ENCODE measurements around the gene C1orf159. TPM values are rescaled to one million over a fixed set of nuclear protein-coding genes. Genes with fewer than 3 reads are reported as not detected.

C1orf159 gene
- total and polyA plus RNA-seq, 2 of the 8 experiments (the other 6 are each of a cell fraction or from before 2014, with no cell fraction given) = 10.0 to 10.9 TPM

DNA sequence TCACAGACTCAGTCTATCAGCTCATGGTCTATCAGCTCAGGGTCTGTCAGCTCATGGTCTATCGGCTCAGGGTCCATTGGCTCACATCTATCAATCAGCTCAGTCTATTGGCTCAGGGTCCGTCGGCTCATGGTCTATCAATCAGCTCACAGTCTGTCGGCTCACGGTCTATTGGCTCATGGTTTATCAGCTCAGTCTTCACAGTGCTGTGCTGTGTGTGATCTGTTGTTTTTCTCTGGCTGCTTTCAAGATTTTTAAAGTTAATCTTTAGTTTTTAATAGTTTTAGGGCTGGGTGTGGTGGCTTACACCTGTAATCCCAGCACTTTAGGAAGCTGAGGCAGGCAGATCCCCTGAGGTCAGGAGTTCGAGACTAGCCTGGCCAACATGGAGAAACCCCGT, 14.4 kb downstream of the C1orf159 start:
- no peaks in the 10 kb centered on the region; a peak in 1 of 4 replicates for H3K79me2 ChIP-seq (ENCODE audit: control insufficient read depth in 1 of 2, insufficient read depth in 2 of 2, low read length in 2 of 2)
- no peak overlapping the region for H3K56ac ChIP-seq (replicated peaks; ENCODE audit: insufficient read length, low read depth, low read length)
- peaks cover 2% of the 10 kb centered on the region; the same call in 1 of the 2 replicates for H3K79me1 ChIP-seq (ENCODE audit: low read depth, low read length)
- H3K4me1 ChIP-seq (replicated peaks in 1 of 4; ENCODE audit: control insufficient read depth in 3 of 4, insufficient read depth in 4 of 4, low read length in 3 of 4) = no peaks in the 10 kb centered on the region
- H3K4me2 ChIP-seq (ENCODE audit: insufficient read depth in 1 of 2, low read depth in 2 of 2, low read length in 2 of 2) = no peak overlapping the region
- no peak overlapping the region for H2BK12ac ChIP-seq (ENCODE audit: low read depth, low read length)
- H3K9me3 ChIP-seq (ENCODE audit: insufficient read depth in 2 of 2, low read depth in 1 of 2, low read length in 1 of 2) = peaks cover 13 to 17% of the 10 kb centered on the region in 2 experiments
- no peaks in the 10 kb centered on the region for H3K23me2 ChIP-seq (ENCODE audit: low read depth, low read length)
- H3K23ac ChIP-seq (ENCODE audit: insufficient read length) = no peak overlapping the region
- no peak overlapping the region for H2BK5ac ChIP-seq (ENCODE audit: low read depth, low read length)
- no peak overlapping the region for H3K9ac ChIP-seq (replicated peaks in 1 of 4; ENCODE audit: extremely low read depth in 1 of 4, low read depth in 3 of 4, low read length in 3 of 4)
- no peak overlapping the region for H3K27ac ChIP-seq (ENCODE audit: low read depth, low read length)
- no peak overlapping the region for H4K8ac ChIP-seq (ENCODE audit: extremely low read depth, insufficient read depth, low read length)
- TF ChIP-seq SP4 (IDR thresholded peaks at IDR 0.05; ENCODE audit: low read length) = no peak
- TF ChIP-seq GTF2F1 (IDR thresholded peaks at IDR 0.05; ENCODE audit: borderline replicate concordance, low read depth, low read length) = no peak
- TF ChIP-seq NANOG (IDR thresholded peaks at IDR 0.05; ENCODE audit: insufficient read depth, low read depth, low read length, poor library complexity, severe bottlenecking) = no peak
- no peak for TF ChIP-seq SIRT6 (IDR thresholded peaks at IDR 0.05; ENCODE audit: low read length)
- TF ChIP-seq TAF1 (IDR thresholded peaks at IDR 0.05; ENCODE audit: low read depth, low read length) = no peak
- TF ChIP-seq CBX8 (IDR thresholded peaks at IDR 0.05; ENCODE audit: borderline replicate concordance, low read depth, low read length) = no peak
- TF ChIP-seq, protein P1, sequence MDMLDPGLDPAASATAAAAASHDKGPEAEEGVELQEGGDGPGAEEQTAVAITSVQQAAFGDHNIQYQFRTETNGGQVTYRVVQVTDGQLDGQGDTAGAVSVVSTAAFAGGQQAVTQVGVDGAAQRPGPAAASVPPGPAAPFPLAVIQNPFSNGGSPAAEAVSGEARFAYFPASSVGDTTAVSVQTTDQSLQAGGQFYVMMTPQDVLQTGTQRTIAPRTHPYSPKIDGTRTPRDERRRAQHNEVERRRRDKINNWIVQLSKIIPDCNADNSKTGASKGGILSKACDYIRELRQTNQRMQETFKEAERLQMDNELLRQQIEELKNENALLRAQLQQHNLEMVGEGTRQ (IDR thresholded peaks at IDR 0.05; ENCODE audit: low read length) = no peak
- no peak for TF ChIP-seq SRF (IDR thresholded peaks at IDR 0.05; ENCODE audit: low read depth, low read length)
- no peak for TF ChIP-seq SIN3A (conservative IDR thresholded peaks at IDR 0.05 in 1 of 2, IDR thresholded peaks at IDR 0.05 in 1 of 2; ENCODE audit: low read depth in 1 of 2, low read length in 2 of 2)
- H3K27me3 ChIP-seq (replicated peaks in 1 of 4; ENCODE audit: control insufficient read depth in 3 of 4, extremely low read depth in 1 of 4, insufficient read depth in 3 of 4, low read length in 3 of 4) = no peaks in the 10 kb centered on the region
- no peak overlapping the region for H2AK5ac ChIP-seq (ENCODE audit: low read depth, low read length)
- H2BK120ac ChIP-seq (replicated peaks; ENCODE audit: low read depth, low read length) = no peak overlapping the region
- no peak overlapping the region for H4K91ac ChIP-seq (replicated peaks; ENCODE audit: insufficient read length, low read length)
- H3K18ac ChIP-seq (ENCODE audit: extremely low read depth, low read length) = no peak overlapping the region
- peaks cover 0 to 5% (median 2%) of the 10 kb centered on the region in 4 experiments; a peak in 2 of 8 replicates for H3K36me3 ChIP-seq (ENCODE audit: control insufficient read depth in 2 of 4, insufficient read depth in 4 of 4, low read length in 3 of 4)
- WGBS, 2 experiments (ENCODE audit: extremely low coverage in 1 of 2, insufficient coverage in 1 of 2, insufficient read length in 1 of 2, insufficient replicate concordance in 2 of 2, low coverage in 1 of 2, low lambda C conversion rate in 2 of 2, missing lambda C conversion rate in 1 of 2) = 92% methylated on average over 7 of the region's 7 CpGs; no CpG with 5 or more reads in 1 of the 2 experiments
- no peak overlapping the region for H3K14ac ChIP-seq (ENCODE audit: insufficient read length)
- H4K5ac ChIP-seq (ENCODE audit: insufficient read length, low read depth, low read length) = no peak overlapping the region
- H4K20me1 ChIP-seq (replicated peaks in 1 of 2; ENCODE audit: control insufficient read depth in 1 of 2, insufficient read depth in 2 of 2, low read length in 2 of 2) = no peaks in the 10 kb centered on the region
- no peak overlapping the region for H3K4ac ChIP-seq (replicated peaks; ENCODE audit: insufficient read length, low read depth, low read length)
- FAIRE-seq (no peak), DNase-seq (ENCODE audit: low read depth in 1 of 2, low spot score in 2 of 2) (no peak)
- POLR2A ChIA-PET (ENCODE audit: partially characterized antibody) = interaction anchor here (0.6 to 2.4 kb wide), 4 partner anchors 9 to 70 kb away, joined by 3 to 6 read pairs (median 4); no protein-coding TSS in a partner anchor
- no peak overlapping the region for H3K4me3 ChIP-seq (ENCODE audit: extremely low read depth in 1 of 4, insufficient read depth in 2 of 4, low read depth in 3 of 4, low read length in 4 of 4)
- no peak overlapping the region for H2BK20ac ChIP-seq (ENCODE audit: low read length)
- H2AFZ ChIP-seq (ENCODE audit: low read length) = no peak overlapping the region
- H2BK15ac ChIP-seq (ENCODE audit: low read length) = no peak overlapping the region
- CTCF ChIA-PET (ENCODE audit: partially characterized antibody) = no interaction called here

All from H1 (cell line).